HEK293T (cell line): ENCODE measurements around the gene PATE2.

Experiments
- CTCF ChIA-PET: fragments of 350-600 bp; formaldehyde crosslinking; extraction: SDS; loops from one replicate; lab custom pipeline; 2021; ENCODE audit warnings: antibody characterized with exemption, inconsistent platforms; lab: Yijun Ruan, JAX
- POLR2A ChIA-PET: fragments of 350-600 bp; formaldehyde crosslinking; extraction: SDS; loops from one replicate; lab custom pipeline; 2020; ENCODE audit warnings: antibody characterized with exemption, inconsistent platforms; lab: Yijun Ruan, JAX
- DNase-seq: peaks from one replicate; pipeline ENCODE4 v3.0.0; 2012; ENCODE audit warnings: mixed read lengths; ENCODE audit errors: extremely low spot score
- ARNT ChIP-seq: fragments of 450-650 bp; IDR thresholded peaks from 2 replicates; pipeline ENCODE4 v1.6.1; 2017; ENCODE audit warnings: mild to moderate bottlenecking
- BHLHE40 ChIP-seq: fragments of 450-650 bp; IDR thresholded peaks from 2 replicates; pipeline ENCODE4 v1.6.1; 2016; ENCODE audit warnings: mild to moderate bottlenecking, moderate library complexity, borderline replicate concordance
- CTBP1 ChIP-seq: fragments of 450-650 bp; IDR thresholded peaks from 2 replicates; pipeline ENCODE4 v1.6.1; 2016; ENCODE audit warnings: borderline replicate concordance
- ELF4 ChIP-seq: fragments of 450-650 bp; IDR thresholded peaks from 2 replicates; pipeline ENCODE4 v1.6.1; 2017; ENCODE audit warnings: antibody characterized with exemption
- FOXA1 ChIP-seq: fragments of 450-650 bp; IDR thresholded peaks from 2 replicates; pipeline ENCODE4 v1.6.1; 2016; ENCODE audit warnings: mild to moderate bottlenecking
- FOXK2 ChIP-seq: fragments of 450-650 bp; IDR thresholded peaks from 2 replicates; pipeline ENCODE4 v1.6.1; 2016; ENCODE audit warnings: mild to moderate bottlenecking
- FOXM1 ChIP-seq: fragments of 450-650 bp; IDR thresholded peaks from 2 replicates; pipeline ENCODE4 v1.6.1; 2017; ENCODE audit warnings: mild to moderate bottlenecking, borderline replicate concordance
- HDGF ChIP-seq: fragments of 450-650 bp; IDR thresholded peaks from 2 replicates; pipeline ENCODE4 v1.6.1; 2017; ENCODE audit warnings: antibody characterized with exemption, borderline replicate concordance
- L3MBTL2 ChIP-seq: fragments of 450-650 bp; conservative IDR thresholded peaks from 2 replicates; pipeline ENCODE4 v1.6.1; 2016; ENCODE audit warnings: mild to moderate bottlenecking
- LEF1 ChIP-seq: fragments of 450-650 bp; IDR thresholded peaks from 2 replicates; pipeline ENCODE4 v1.6.1; 2017; ENCODE audit warnings: mild to moderate bottlenecking, borderline replicate concordance
- NFRKB ChIP-seq: fragments of 450-650 bp; IDR thresholded peaks from 2 replicates; pipeline ENCODE4 v1.6.1; 2016; ENCODE audit warnings: mild to moderate bottlenecking, moderate library complexity
- SP1 ChIP-seq: fragments of 450-650 bp; IDR thresholded peaks from 2 replicates; pipeline ENCODE4 v1.6.1; 2017
- SUZ12 ChIP-seq: fragments of 450-650 bp; IDR thresholded peaks from 2 replicates; pipeline ENCODE4 v1.6.1; 2016; ENCODE audit warnings: mild to moderate bottlenecking
- TARDBP ChIP-seq: fragments of 450-650 bp; IDR thresholded peaks from 2 replicates; pipeline ENCODE4 v1.6.1; 2016
- ZNF384 ChIP-seq: fragments of 450-650 bp; IDR thresholded peaks from 2 replicates; pipeline ENCODE4 v1.6.1; 2016
- TF ChIP-seq, protein P1 (sequence below): fragments of 450-650 bp; IDR thresholded peaks from 2 replicates; pipeline ENCODE4 v1.6.1; 2016

The PATE2 gene

GRCh38 chr11:125778728-125779127 is at the start of gene PATE2:
TSS of gene PATE2 (minus strand) at chr11:125778828. CDS start at chr11:125778773, 55 bp downstream.
- CTCF ChIA-PET: no interaction called here
- no peak for DNase-seq
- TF ChIP-seq BHLHE40 (no peak), FOXA1 (no peak), FOXM1 (no peak), ARNT (no peak), L3MBTL2 (no peak), CTBP1 (no peak), SP1 (no peak), HDGF (no peak), ZNF384 (no peak), SUZ12 (no peak), NFRKB (no peak), FOXK2 (no peak), LEF1 (no peak), TARDBP (no peak), ELF4 (no peak)
- TF ChIP-seq, protein P1, sequence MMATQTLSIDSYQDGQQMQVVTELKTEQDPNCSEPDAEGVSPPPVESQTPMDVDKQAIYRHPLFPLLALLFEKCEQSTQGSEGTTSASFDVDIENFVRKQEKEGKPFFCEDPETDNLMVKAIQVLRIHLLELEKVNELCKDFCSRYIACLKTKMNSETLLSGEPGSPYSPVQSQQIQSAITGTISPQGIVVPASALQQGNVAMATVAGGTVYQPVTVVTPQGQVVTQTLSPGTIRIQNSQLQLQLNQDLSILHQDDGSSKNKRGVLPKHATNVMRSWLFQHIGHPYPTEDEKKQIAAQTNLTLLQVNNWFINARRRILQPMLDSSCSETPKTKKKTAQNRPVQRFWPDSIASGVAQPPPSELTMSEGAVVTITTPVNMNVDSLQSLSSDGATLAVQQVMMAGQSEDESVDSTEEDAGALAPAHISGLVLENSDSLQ: no peak
- POLR2A ChIA-PET: no interaction called here

GRCh38 chr11:125807909-125808308 is 29.3 kb upstream of the PATE2 start:
- no peak for DNase-seq
- POLR2A ChIA-PET: no interaction called here
- TF ChIP-seq SP1 (no peak), FOXM1 (no peak), ARNT (no peak), FOXK2 (no peak), FOXA1 (no peak), ELF4 (no peak), BHLHE40 (no peak), L3MBTL2 (no peak), SUZ12 (no peak), NFRKB (no peak), CTBP1 (no peak), ZNF384 (no peak), TARDBP (no peak), HDGF (no peak), LEF1 (no peak)
- TF ChIP-seq, protein P1: no peak
- CTCF ChIA-PET: no interaction called here

DNA sequence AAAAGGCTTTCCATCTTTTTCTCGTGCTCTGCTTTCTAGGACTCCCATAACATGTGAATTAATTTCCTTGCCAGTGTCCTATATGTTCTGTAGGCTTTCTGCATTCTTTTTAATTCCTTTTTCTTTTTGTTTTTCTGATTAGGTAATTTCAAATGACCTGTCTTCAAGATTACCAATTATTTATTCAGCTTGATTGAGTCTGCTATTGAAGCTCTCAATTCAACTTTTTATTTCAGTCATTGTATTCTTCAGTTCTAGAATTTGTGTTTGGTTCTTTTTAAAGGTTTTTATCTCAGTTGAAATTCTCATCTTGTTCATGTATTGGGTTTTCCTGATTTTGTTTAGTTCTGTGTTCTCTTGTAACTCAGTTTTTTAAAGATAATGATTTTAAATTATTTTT is 23.8 kb upstream of the PATE2 start:
- POLR2A ChIA-PET: no interaction called here
- DNase-seq: no peak
- TF ChIP-seq NFRKB (no peak), TARDBP (no peak), FOXK2 (no peak), ZNF384 (no peak), HDGF (no peak), ARNT (no peak), LEF1 (no peak), SP1 (no peak), BHLHE40 (no peak)
- CTCF ChIA-PET: no interaction called here

- no peak for DNase-seq
- TF ChIP-seq ARNT: no peak
- no peak for TF ChIP-seq FOXM1
- TF ChIP-seq TARDBP: no peak
- TF ChIP-seq NFRKB: no peak
- no peak for TF ChIP-seq HDGF
- no peak for TF ChIP-seq L3MBTL2
- no peak for TF ChIP-seq ZNF384
- TF ChIP-seq LEF1: no peak
- TF ChIP-seq, protein P1: no peak
- TF ChIP-seq ELF4: no peak
- no peak for TF ChIP-seq SP1
- no peak for TF ChIP-seq CTBP1
- no peak for TF ChIP-seq FOXA1
- no peak for TF ChIP-seq FOXK2
- no peak for TF ChIP-seq BHLHE40
- no peak for TF ChIP-seq SUZ12
- CTCF ChIA-PET: no interaction called here
- POLR2A ChIA-PET: no interaction called here
Measured at GRCh38 chr11:125799808-125800207, 21.2 kb upstream of the PATE2 start.

DNA sequence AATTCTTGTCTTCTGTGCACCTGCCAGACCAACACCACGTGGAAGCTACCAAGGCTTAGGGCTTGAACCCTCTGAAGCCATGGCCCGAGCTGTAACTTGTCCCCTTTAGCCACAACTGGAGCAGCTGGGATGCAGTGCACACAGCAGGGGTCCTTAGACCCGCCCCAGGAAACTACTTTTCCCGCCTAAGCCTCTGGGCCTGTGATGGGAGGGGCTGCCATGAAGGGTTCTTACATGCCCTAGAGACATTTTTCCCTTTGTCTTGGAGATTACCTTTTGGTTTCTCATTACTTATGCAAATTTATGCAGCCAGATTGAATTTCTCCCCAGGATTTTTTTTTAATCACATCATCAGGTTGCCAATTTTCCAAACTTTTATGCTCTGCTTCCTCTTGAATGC is 19.0 kb upstream of the PATE2 start:
- ChIA-PET POLR2A (no interaction called here), CTCF (no interaction called here)
- TF ChIP-seq SP1 (no peak), LEF1 (no peak), FOXA1 (no peak), FOXM1 (no peak), CTBP1 (no peak), FOXK2 (no peak), L3MBTL2 (no peak)
- DNase-seq: no peak

- ChIA-PET POLR2A (no interaction called here), CTCF (no interaction called here)
- DNase-seq: no peak
- TF ChIP-seq BHLHE40 (no peak), ZNF384 (no peak), L3MBTL2 (no peak), ARNT (no peak), TARDBP (no peak), FOXM1 (no peak), CTBP1 (no peak), SUZ12 (no peak), FOXK2 (no peak), FOXA1 (no peak)
- TF ChIP-seq, protein P1: no peak
Measured at GRCh38 chr11:125790825-125791224, 12.2 kb upstream of the PATE2 start.
